Renal cortex interstitium (tissue), 15 donors: ENCODE results near the gene MINDY3. TPM values are rescaled to one million over a fixed set of nuclear protein-coding genes. Genes with fewer than 3 reads are reported as not detected.
A peak's percentile ranks its signal among the peaks of the same experiment; 100 is the strongest.
"Not testable (repeated sequence)": the region's sequence is repeated elsewhere in the genome, so short reads cannot be mapped to it uniquely, and the experiment has no call there.

ENCODE experiments used
- DNase-seq, 11 donors: peaks; one replicate each; pipeline ENCODE4 v3.0.0-alpha.2; 2013; ENCODE audit warnings: low read depth in 9 of 11, low spot score in 4 of 11; ENCODE audit errors: extremely low read depth in 1 of 11
- long read RNA-seq, 16 experiments: transcript quantifications; one replicate each; lab custom pipeline, GENCODE V29; 2026
- polyA plus RNA-seq, 3 donors: library from polyadenylated mRNA; unstranded; fragments of 120-200 nt; gene quantifications; one replicate each; pipeline ENCODE4 v1.2.1, GENCODE V29; 2013; ENCODE audit not compliant: insufficient read length in 3 of 3

The MINDY3 gene
- 10 to 100 TPM; 38.3 to 49.7 (median 47.6) TPM for polyA plus RNA-seq
- long read RNA-seq, donor 1, partial matches to known transcripts: 0 of 3 reads
- long read RNA-seq, donor 1, other reads (novel, unspliced or antisense): 0 of 3 reads
- long read RNA-seq, donor 2: 0 reads
- long read RNA-seq, donor 3, partial matches to known transcripts: 12 of 18 reads
- long read RNA-seq, donor 3, other reads (novel, unspliced or antisense): 0 of 18 reads
- long read RNA-seq, donor 4, partial matches to known transcripts: 0 of 3 reads
- long read RNA-seq, donor 4, other reads (novel, unspliced or antisense): 0 of 3 reads
- long read RNA-seq, donor 5: 0 reads
- long read RNA-seq, donor 6, transcript MINDY3-201 (15 exons, 2,381 nt): major isoform, 5 of 12 reads
- long read RNA-seq, donor 6, partial matches to known transcripts: 5 of 12 reads
- long read RNA-seq, donor 6, other reads (novel, unspliced or antisense): 0 of 12 reads
- long read RNA-seq, donor 7, transcript MINDY3-201 (15 exons, 2,381 nt): major isoform, 6 of 6 reads
- long read RNA-seq, donor 7, partial matches to known transcripts: 0 of 6 reads
- long read RNA-seq, donor 7, other reads (novel, unspliced or antisense): 0 of 6 reads
- long read RNA-seq, donor 8, transcript MINDY3-201 (15 exons, 2,381 nt): major isoform, 5 of 5 reads
- long read RNA-seq, donor 8, partial matches to known transcripts: 0 of 5 reads
- long read RNA-seq, donor 8, other reads (novel, unspliced or antisense): 0 of 5 reads
- long read RNA-seq, donor 9, transcript MINDY3-201 (15 exons, 2,381 nt): major isoform, 6 of 6 reads
- long read RNA-seq, donor 9, partial matches to known transcripts: 0 of 6 reads
- long read RNA-seq, donor 9, other reads (novel, unspliced or antisense): 0 of 6 reads
- long read RNA-seq, donor 10, partial matches to known transcripts: 0 of 1 reads
- long read RNA-seq, donor 10, other reads (novel, unspliced or antisense): 0 of 1 reads
- long read RNA-seq, donor 11, partial matches to known transcripts: 0 of 4 reads
- long read RNA-seq, donor 11, other reads (novel, unspliced or antisense): 0 of 4 reads
- long read RNA-seq, donor 12, partial matches to known transcripts: 0 of 2 reads
- long read RNA-seq, donor 12, other reads (novel, unspliced or antisense): 0 of 2 reads
- long read RNA-seq, donor 13: 0 reads
- long read RNA-seq, donor 14, partial matches to known transcripts: 0 of 5 reads
- long read RNA-seq, donor 14, other reads (novel, unspliced or antisense): 0 of 5 reads
- long read RNA-seq, donor 15, partial matches to known transcripts: 0 of 1 reads
- long read RNA-seq, donor 15, other reads (novel, unspliced or antisense): 0 of 1 reads
- long read RNA-seq, donor 16, transcript MINDY3-201 (15 exons, 2,381 nt): major isoform, 5 of 11 reads
- long read RNA-seq, donor 16, partial matches to known transcripts: 0 of 11 reads
- long read RNA-seq, donor 16, other reads (novel, unspliced or antisense): 0 of 11 reads

GRCh38 chr10:15859906-15860691 is at the start of gene MINDY3:
TSS of gene MINDY3 (minus strand) at chr10:15860507. CDS start at chr10:15860299, 208 bp downstream.
- peak; percentile 73 to 86 (median 79) for DNase-seq

DNA sequence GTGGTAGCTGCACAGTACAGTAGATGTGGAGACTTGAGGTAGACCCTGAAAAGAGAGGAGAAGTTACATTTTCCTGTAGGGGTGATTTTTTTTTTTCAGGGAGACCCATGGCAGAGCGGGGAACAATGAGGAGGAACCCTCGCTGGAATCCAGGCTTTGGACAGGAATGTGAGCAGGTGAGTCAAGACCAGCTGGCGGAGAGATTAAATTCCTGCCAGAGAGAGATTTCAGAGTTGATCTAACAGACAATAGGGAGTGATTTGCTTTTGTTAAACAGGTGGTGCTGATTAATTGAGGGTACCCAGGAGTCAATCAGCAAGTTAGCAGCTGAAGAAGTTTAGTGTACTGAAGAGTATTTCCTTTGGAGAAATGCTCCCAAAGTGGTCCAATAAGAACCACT is 41.6 kb upstream of the MINDY3 start:
- DNase-seq: no peak

DNA sequence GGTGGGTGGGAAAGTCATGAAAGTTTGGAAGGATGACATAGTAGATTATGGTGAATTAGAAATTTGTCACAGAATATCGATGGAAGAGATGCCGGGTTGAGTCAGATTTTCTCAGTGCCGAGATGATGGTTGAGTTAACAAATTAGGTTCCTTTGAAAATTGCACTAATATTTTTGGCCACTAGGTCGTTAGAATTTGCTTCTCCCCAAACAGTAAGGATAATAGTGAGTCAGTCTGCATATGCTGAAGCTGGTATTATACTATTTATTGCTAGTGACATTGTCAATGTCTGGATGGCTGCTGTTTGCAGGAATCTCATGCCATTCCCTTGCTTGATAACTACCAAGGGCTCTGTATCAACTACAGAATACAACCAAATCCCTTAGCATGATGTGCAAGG is 37.7 kb upstream of the MINDY3 start:
- DNase-seq: no peak

DNA sequence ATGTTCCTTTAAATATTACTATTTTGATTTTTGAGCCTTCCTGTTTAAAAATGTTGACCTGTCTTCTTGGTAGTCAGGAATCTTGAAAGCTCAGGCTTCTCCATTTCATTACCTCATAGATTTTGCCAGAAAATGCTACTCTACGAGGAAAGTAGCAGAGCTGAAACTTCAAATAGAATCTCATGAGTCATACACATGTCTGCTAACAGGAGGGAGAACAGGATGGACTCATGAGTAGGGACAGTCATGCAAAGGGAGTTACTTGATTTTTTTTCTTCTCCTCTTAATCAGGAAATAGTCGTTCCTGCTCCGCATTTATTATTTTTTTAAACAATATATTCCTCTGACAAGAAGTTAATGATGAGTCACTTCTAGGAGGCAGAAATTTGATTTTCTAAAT is 37.0 kb upstream of the MINDY3 start:
- no peak for DNase-seq

- DNase-seq: no peak
Measured at GRCh38 chr10:15896654-15897053, 36.3 kb upstream of the MINDY3 start.

GRCh38 chr10:15884447-15884846 is 24.1 kb upstream of the MINDY3 start:
- DNase-seq: no peak

DNA sequence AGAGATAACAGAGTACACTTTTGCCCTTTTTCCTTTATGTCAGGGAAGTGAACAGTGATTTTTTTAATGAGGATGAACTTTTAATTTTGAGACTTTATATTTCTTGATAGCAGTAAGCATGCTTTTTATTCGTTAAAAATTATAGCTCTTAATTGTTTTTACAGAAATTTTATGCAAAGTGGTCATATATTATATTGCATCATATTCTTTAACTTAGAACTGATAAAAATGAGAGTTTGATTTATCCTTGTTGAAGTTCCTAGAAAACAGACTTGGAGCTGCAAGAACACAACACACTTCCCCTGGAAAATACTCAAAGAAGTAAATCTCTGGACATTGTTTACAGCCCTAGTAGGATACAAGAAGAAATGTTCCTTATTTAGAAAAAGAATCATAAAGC is 21.2 kb upstream of the MINDY3 start:
- no peak for DNase-seq

DNA sequence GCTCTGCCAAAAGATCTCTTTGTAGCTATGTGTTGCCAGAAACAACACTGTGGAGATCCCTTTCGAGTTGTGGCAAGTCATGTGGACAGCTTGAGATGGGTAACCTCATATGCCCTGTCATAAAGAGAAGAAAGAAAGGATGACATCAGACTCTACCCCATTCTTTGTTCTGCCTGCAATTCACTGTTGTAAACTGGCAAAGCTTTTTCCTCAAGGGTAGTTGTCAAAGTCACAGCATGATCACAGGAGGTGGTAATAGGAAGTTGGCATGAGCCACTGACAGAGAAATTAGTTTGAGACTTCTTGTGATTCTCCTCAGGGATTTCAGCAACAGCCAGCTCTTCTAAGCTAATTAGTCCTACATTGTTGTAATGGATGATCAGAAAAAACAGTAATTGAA is 19.4 kb upstream of the MINDY3 start:
- DNase-seq: no peak

DNA sequence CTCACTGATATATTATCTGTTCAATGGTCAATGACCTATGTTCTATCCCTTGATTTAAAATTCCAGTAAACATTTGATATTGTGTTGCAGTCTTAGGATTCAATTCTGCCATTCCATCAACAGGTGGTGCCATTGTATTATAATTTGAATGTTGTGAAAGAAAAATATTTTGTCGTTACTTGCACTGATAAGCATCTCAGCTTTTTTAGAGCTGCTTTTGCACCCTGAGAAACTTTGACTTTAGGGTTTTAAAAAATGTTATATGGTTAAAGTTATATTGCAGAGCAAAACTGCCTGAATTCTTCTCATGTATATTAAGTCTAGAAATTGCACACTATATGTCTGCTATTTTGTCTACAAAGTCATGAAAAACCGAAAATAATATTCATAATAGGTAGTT is 18.8 kb upstream of the MINDY3 start:
- peak in 5 of 11 donors; percentile 16 to 38 (median 22) for DNase-seq

- DNase-seq: no peak
Measured at GRCh38 chr10:15877836-15878576, 17.7 kb upstream of the MINDY3 start.

- not testable (repeated sequence) for DNase-seq
Measured at GRCh38 chr10:15876274-15876673, 16.0 kb upstream of the MINDY3 start.

- not testable (repeated sequence) for DNase-seq
Measured at GRCh38 chr10:15872645-15873044, 12.3 kb upstream of the MINDY3 start.

DNA sequence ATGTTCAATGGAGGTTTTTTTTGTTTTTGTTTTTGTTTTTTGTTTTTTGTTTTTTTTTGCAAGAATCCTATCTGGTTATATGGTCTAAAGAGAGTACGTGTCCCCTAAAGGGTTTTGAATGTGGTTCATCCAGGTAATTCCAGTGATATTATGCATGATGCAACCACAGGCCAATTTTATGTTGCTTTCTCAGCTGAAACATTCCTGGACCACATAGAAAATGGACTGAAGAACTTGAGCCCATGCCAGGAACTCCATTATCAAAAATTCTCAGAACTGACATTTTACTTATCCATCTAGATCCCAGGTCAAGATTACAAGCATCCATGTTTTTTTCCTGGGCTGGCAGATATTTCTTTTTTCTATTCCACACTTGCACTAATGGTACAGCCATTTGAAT is 11.5 kb upstream of the MINDY3 start:
- DNase-seq: no peak

- DNase-seq: no peak
Measured at GRCh38 chr10:15869935-15870334, 9.6 kb upstream of the MINDY3 start.

DNA sequence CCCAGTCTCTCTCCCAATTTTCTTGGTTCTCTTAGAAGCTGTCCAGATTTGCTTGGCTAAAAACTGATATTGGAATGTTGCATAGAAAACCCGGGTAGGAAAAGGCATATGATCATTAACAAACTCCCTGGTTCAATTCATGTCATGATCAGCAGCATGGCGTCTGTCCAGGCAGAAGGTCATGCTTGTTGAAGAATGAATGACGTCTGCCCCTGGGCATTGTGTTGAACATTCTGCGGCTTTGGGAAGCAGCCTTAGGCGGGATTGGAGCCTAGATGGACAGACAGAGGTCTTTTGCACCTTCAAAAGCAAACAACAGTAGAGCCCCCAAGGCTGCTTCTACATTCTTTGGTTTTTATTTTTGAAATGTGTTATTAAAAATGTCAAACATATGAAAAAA is 7.7 kb upstream of the MINDY3 start:
- no peak for DNase-seq

GRCh38 chr10:15865304-15865703 is 5.0 kb upstream of the MINDY3 start:
- no peak for DNase-seq

DNA sequence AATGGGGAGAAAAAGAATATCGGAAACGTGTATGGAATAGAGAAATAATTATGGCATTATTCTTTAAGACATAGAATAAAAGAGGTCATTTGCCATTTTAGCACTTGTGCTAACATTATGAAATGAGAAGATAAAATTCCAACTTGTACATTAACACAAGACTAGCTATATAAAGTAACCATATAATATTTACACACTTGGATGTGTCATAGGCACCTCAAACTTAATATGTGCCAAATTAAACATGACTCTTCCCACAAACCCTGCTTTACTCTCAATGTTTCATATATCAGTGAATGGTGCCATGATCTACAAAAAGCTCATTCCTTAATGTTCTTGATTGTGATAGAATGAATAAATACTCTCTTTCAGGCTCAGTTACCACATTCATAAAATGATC is 4.1 kb upstream of the MINDY3 start:
- no peak for DNase-seq

- DNase-seq: no peak
Measured at GRCh38 chr10:15863733-15864132, 3.4 kb upstream of the MINDY3 start.
